Hematopoietic multipotent progenitor cell treated with erythropoietin and hydrocortisone succinate and interleukin-3 and kit ligand, for 4 days (in vitro differentiated cells): ENCODE results near the gene REPS2.

Experiments
- DNase-seq: peaks from one replicate; pipeline ENCODE4 v3.0.0-alpha.2; 2015

The REPS2 gene

GRCh38 chrX:17007134-17007768, 60.8 kb downstream of the REPS2 start:
- DNase-seq: peak; percentile 72

- DNase-seq: no peak
Measured at GRCh38 chrX:17009856-17010625, 63.6 kb downstream of the REPS2 start.

- no peak for DNase-seq
Measured at GRCh38 chrX:17012465-17012864, 66.0 kb downstream of the REPS2 start.

GRCh38 chrX:17014216-17014615, 67.8 kb downstream of the REPS2 start:
- no peak for DNase-seq

- no peak for DNase-seq
Measured at GRCh38 chrX:17017134-17017533, 70.7 kb downstream of the REPS2 start.

GRCh38 chrX:17020356-17020755, 73.9 kb downstream of the REPS2 start:
- DNase-seq: no peak

- DNase-seq: no peak
Measured at GRCh38 chrX:17020851-17021821, 74.7 kb downstream of the REPS2 start.

GRCh38 chrX:17021851-17022604, 75.6 kb downstream of the REPS2 start:
- DNase-seq: no peak

- DNase-seq: no peak
Measured at GRCh38 chrX:17023661-17024060, 77.2 kb downstream of the REPS2 start.

GRCh38 chrX:17024886-17025285, 78.4 kb downstream of the REPS2 start:
- peak; percentile 32 for DNase-seq

GRCh38 chrX:17025621-17026302, 79.3 kb downstream of the REPS2 start:
- DNase-seq: no peak

- no peak for DNase-seq
Measured at GRCh38 chrX:17027931-17028330, 81.5 kb downstream of the REPS2 start.

GRCh38 chrX:17028356-17028755, 81.9 kb downstream of the REPS2 start:
- DNase-seq: no peak

GRCh38 chrX:17030092-17030491, 83.6 kb downstream of the REPS2 start:
- peak; percentile 61 for DNase-seq

- no peak for DNase-seq
Measured at GRCh38 chrX:17030580-17031270, 84.3 kb downstream of the REPS2 start.

- no peak for DNase-seq
Measured at GRCh38 chrX:17031827-17032226, 85.4 kb downstream of the REPS2 start.

- no peak for DNase-seq
Measured at GRCh38 chrX:17032351-17032750, 85.9 kb downstream of the REPS2 start.

- no peak for DNase-seq
Measured at GRCh38 chrX:17033225-17033624, 86.8 kb downstream of the REPS2 start.

GRCh38 chrX:17035111-17035510, 88.7 kb downstream of the REPS2 start:
- no peak for DNase-seq

GRCh38 chrX:17036171-17036961, 89.9 kb downstream of the REPS2 start:
- peak; percentile 18 for DNase-seq

GRCh38 chrX:17038277-17038676, 91.8 kb downstream of the REPS2 start:
- DNase-seq: no peak
